A549 (cell line): ENCODE results near the gene SCYL1. TPM values are rescaled to one million over a fixed set of nuclear protein-coding genes. Genes with fewer than 3 reads are reported as not detected.

ENCODE experiments used
- CEBPB ChIP-seq, 2 experiments: fragments of >200 bp in 1 of 2; sonication (Bioruptor Twin) in 1 of 2; formaldehyde crosslinking in 1 of 2; IDR thresholded peaks; 2 replicates each; pipeline ENCODE4 v1.6.1; 2012 to 2016
- EHMT2 ChIP-seq: fragments of 200-600 bp; sonication (generic); IDR thresholded peaks from 2 replicates; pipeline ENCODE4 v1.6.1; 2016; ENCODE audit warnings: antibody characterized with exemption, low read depth, mild to moderate bottlenecking, moderate library complexity
- ESRRA ChIP-seq: fragments of 150-350 bp; IDR thresholded peaks from 2 replicates; pipeline ENCODE4 v1.6.1; 2014; ENCODE audit warnings: mild to moderate bottlenecking, low read length, borderline replicate concordance
- FOSB ChIP-seq: fragments of 250-450 bp; sonication (Bioruptor Pico); IDR thresholded peaks from 2 replicates; pipeline ENCODE4 v1.5.0; 2020; ENCODE audit warnings: mild to moderate bottlenecking, moderate library complexity
- FOSL2 ChIP-seq, 2 experiments: fragments of 450-650 bp in 1 of 2; fragments of >200 bp in 1 of 2; sonication (Bioruptor Twin) in 1 of 2; formaldehyde crosslinking; IDR thresholded peaks; 2 replicates each; pipeline versions ENCODE4 v1.5.0 to v1.6.1; 2016 to 2020; ENCODE audit warnings: mild to moderate bottlenecking in 1 of 2, moderate library complexity in 1 of 2
- GATA3 ChIP-seq: IDR thresholded peaks from 2 replicates; pipeline ENCODE4 v1.6.1; 2012; ENCODE audit warnings: borderline replicate concordance
- HDAC2 ChIP-seq: fragments of 200-600 bp; sonication (generic); IDR thresholded peaks from 2 replicates; pipeline ENCODE4 v1.6.1; 2016
- HEYL ChIP-seq: fragments of 250-450 bp; sonication (Bioruptor Pico); IDR thresholded peaks from 2 replicates; pipeline ENCODE4 v1.8.0; 2021; ENCODE audit warnings: mild to moderate bottlenecking, moderate library complexity
- HOXA7 ChIP-seq: fragments of 250-450 bp; sonication (Bioruptor Pico); IDR thresholded peaks from 2 replicates; pipeline ENCODE4 v1.5.0; 2020; ENCODE audit warnings: mild to moderate bottlenecking, moderate library complexity
- HOXB13 ChIP-seq: fragments of 250-450 bp; sonication (Bioruptor Pico); IDR thresholded peaks from 2 replicates; pipeline ENCODE4 v1.5.0; 2020; ENCODE audit warnings: low read depth, mild to moderate bottlenecking, moderate library complexity
- JUNB ChIP-seq: fragments of >200 bp; sonication (Bioruptor Twin); formaldehyde crosslinking; IDR thresholded peaks from 2 replicates; pipeline ENCODE4 v1.6.1; 2016
- KDM1A ChIP-seq: fragments of 200-600 bp; sonication (generic); IDR thresholded peaks from 2 replicates; pipeline ENCODE4 v1.6.1; 2016; ENCODE audit warnings: low read depth, mild to moderate bottlenecking
- MYC ChIP-seq: IDR thresholded peaks from 2 replicates; pipeline ENCODE4 v1.6.1; 2012; ENCODE audit warnings: mild to moderate bottlenecking, inconsistent platforms, low read length, improper control_type of control experiment, borderline replicate concordance
- POLR2A ChIP-seq: IDR thresholded peaks from 2 replicates; pipeline ENCODE4 v1.6.1; 2012; ENCODE audit warnings: mild to moderate bottlenecking, low read length
- RNF2 ChIP-seq: fragments of 200-600 bp; sonication (generic); IDR thresholded peaks from 2 replicates; pipeline ENCODE4 v1.6.1; 2016; ENCODE audit warnings: low read depth, mild to moderate bottlenecking, antibody characterized with exemption, moderate library complexity, borderline replicate concordance
- SMC3 ChIP-seq: fragments of >200 bp; sonication (Bioruptor Twin); formaldehyde crosslinking; IDR thresholded peaks from 3 replicates; pipeline ENCODE4 v1.6.1; 2018; ENCODE audit warnings: inconsistent platforms
- SREBF2 ChIP-seq: fragments of 450-650 bp; IDR thresholded peaks from 2 replicates; pipeline ENCODE4 v1.6.1; 2014; ENCODE audit warnings: mild to moderate bottlenecking, moderate library complexity
- TFCP2L1 ChIP-seq: fragments of 250-450 bp; sonication (Bioruptor Pico); IDR thresholded peaks from 2 replicates; pipeline ENCODE4 v1.5.0; 2021; ENCODE audit warnings: mild to moderate bottlenecking
- TP53 ChIP-seq: fragments of 250-450 bp; sonication (Bioruptor Pico); IDR thresholded peaks from 2 replicates; pipeline ENCODE4 v1.5.0; 2021; ENCODE audit warnings: mild to moderate bottlenecking, moderate library complexity
- ZFP36 ChIP-seq: fragments of 450-650 bp; IDR thresholded peaks from 2 replicates; pipeline ENCODE4 v1.6.1; 2014; ENCODE audit warnings: borderline replicate concordance; ENCODE audit not compliant: partially characterized antibody
- polyA plus RNA-seq, 4 experiments: library from polyadenylated mRNA; depleted of rRNA in 3 of 4; stranded (reverse); fragments of >200 nt; fragmentation: RNase III in 1 of 4; extraction: RNeasy Plus Mini Kit Qiagen cat#74134 plus additional on column Dnase treatment in 1 of 4; gene quantifications; 2 replicates in 3 of 4; 3 replicates in 1 of 4; pipeline ENCODE4 v1.2.3, GENCODE V29; 2011 to 2017
- TF ChIP-seq, protein P1 (sequence below): fragments of >200 bp; sonication (Bioruptor Twin); formaldehyde crosslinking; IDR thresholded peaks from 3 replicates; pipeline ENCODE4 v1.5.1; 2016
- TF ChIP-seq, protein P2 (sequence below): fragments of 150-350 bp; IDR thresholded peaks from 2 replicates; pipeline ENCODE4 v1.6.1; 2014; ENCODE audit warnings: low read depth, mild to moderate bottlenecking, low read length
- TF ChIP-seq, protein P3 (sequence below): IDR thresholded peaks from 2 replicates; pipeline ENCODE4 v1.6.1; 2012
- TF ChIP-seq, protein P4 (sequence below): fragments of 250-450 bp; sonication (Bioruptor Pico); IDR thresholded peaks from 2 replicates; pipeline ENCODE4 v1.5.0; 2021; ENCODE audit warnings: mild to moderate bottlenecking, moderate library complexity, borderline replicate concordance

SCYL1 gene
- polyA plus RNA-seq, 2 of the 4 experiments (the other 2 are of a cell fraction): 30.8 to 46.8 TPM

DNA sequence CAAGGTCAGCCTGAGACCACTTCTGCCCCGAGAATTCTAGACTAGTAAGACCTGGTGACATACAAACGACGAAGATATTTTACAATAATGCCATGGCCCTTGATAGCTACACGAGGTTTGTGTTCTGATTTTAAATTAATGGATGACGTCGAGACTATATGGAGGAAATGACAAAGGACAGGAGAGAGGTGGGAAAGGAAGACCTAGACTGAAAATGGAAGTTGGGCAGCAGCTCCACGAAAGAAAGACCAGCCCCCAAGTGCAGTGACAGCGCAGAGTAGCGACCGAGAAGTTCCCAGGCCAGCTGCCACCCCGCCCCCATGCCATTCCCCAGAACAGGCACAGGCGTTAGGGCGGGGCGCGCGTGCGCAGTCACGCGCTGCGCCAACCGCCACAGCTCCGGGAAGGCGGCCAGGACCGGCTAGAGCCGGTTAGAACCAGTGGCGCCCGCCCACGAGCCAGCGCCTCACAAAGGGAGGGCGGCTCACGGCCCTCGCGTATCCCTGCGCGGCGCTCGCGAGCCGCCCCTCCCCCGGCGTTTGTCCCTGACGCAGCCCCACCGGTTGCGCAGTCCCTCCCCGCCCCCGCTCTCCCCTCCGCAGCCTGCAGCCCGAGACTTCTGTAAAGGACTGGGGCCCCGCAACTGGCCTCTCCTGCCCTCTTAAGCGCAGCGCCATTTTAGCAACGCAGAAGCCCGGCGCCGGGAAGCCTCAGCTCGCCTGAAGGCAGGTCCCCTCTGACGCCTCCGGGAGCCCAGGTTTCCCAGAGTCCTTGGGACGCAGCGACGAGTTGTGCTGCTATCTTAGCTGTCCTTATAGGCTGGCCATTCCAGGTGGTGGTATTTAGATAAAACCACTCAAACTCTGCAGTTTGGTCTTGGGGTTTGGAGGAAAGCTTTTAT, 27.5 kb upstream of the SCYL1 start (continued):
- TF ChIP-seq JUNB: 0 out of 2 replicates have a peak, but pooled peaks have one; percentile 24
- TF ChIP-seq, protein P1, sequence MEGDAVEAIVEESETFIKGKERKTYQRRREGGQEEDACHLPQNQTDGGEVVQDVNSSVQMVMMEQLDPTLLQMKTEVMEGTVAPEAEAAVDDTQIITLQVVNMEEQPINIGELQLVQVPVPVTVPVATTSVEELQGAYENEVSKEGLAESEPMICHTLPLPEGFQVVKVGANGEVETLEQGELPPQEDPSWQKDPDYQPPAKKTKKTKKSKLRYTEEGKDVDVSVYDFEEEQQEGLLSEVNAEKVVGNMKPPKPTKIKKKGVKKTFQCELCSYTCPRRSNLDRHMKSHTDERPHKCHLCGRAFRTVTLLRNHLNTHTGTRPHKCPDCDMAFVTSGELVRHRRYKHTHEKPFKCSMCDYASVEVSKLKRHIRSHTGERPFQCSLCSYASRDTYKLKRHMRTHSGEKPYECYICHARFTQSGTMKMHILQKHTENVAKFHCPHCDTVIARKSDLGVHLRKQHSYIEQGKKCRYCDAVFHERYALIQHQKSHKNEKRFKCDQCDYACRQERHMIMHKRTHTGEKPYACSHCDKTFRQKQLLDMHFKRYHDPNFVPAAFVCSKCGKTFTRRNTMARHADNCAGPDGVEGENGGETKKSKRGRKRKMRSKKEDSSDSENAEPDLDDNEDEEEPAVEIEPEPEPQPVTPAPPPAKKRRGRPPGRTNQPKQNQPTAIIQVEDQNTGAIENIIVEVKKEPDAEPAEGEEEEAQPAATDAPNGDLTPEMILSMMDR: no peak
- TF ChIP-seq MYC: 0 out of 2 replicates have a peak, but pooled peaks have one; percentile 17
- TF ChIP-seq, protein P2, sequence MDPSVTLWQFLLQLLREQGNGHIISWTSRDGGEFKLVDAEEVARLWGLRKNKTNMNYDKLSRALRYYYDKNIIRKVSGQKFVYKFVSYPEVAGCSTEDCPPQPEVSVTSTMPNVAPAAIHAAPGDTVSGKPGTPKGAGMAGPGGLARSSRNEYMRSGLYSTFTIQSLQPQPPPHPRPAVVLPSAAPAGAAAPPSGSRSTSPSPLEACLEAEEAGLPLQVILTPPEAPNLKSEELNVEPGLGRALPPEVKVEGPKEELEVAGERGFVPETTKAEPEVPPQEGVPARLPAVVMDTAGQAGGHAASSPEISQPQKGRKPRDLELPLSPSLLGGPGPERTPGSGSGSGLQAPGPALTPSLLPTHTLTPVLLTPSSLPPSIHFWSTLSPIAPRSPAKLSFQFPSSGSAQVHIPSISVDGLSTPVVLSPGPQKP: no peak
- no peak; the same call in 1 of the 2 replicates for TF ChIP-seq HOXA7 (CRISPR knock-in tag)
- peak; percentile 8; the same call in 1 of the 2 replicates for TF ChIP-seq FOSB (CRISPR knock-in tag)
- TF ChIP-seq, protein P3, sequence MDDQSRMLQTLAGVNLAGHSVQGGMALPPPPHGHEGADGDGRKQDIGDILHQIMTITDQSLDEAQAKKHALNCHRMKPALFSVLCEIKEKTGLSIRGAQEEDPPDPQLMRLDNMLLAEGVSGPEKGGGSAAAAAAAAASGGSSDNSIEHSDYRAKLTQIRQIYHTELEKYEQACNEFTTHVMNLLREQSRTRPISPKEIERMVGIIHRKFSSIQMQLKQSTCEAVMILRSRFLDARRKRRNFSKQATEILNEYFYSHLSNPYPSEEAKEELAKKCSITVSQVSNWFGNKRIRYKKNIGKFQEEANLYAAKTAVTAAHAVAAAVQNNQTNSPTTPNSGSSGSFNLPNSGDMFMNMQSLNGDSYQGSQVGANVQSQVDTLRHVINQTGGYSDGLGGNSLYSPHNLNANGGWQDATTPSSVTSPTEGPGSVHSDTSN: peak; percentile 77; the same call in 1 of the 2 replicates
- TF ChIP-seq TFCP2L1 (CRISPR knock-in tag): peak; percentile 55; the same call in 1 of the 2 replicates
- TF ChIP-seq KDM1A: no peak
- TF ChIP-seq RNF2: no peak
- TF ChIP-seq TP53 (CRISPR knock-in tag): no peak; the same call in 1 of the 2 replicates
- no peak for TF ChIP-seq ZFP36
- TF ChIP-seq HOXB13: peak; percentile 79
- peak; percentile 62; the same call in 2 of the 3 replicates for TF ChIP-seq SMC3
- TF ChIP-seq HDAC2: no peak
- no peak for TF ChIP-seq SREBF2
- TF ChIP-seq FOSL2 (IDR thresholded peaks at IDR 0.05): no peak
- peak; percentile 58 for TF ChIP-seq FOSL2 (CRISPR knock-in tag; IDR thresholded peaks at IDR 0.05)
- 0 out of 2 replicates have a peak, but pooled peaks have one; percentile 13 for TF ChIP-seq POLR2A
- TF ChIP-seq HEYL (CRISPR knock-in tag): no peak
- TF ChIP-seq, protein P4, sequence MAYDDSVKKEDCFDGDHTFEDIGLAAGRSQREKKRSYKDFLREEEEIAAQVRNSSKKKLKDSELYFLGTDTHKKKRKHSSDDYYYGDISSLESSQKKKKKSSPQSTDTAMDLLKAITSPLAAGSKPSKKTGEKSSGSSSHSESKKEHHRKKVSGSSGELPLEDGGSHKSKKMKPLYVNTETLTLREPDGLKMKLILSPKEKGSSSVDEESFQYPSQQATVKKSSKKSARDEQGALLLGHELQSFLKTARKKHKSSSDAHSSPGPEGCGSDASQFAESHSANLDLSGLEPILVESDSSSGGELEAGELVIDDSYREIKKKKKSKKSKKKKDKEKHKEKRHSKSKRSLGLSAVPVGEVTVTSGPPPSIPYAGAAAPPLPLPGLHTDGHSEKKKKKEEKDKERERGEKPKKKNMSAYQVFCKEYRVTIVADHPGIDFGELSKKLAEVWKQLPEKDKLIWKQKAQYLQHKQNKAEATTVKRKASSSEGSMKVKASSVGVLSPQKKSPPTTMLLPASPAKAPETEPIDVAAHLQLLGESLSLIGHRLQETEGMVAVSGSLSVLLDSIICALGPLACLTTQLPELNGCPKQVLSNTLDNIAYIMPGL (CRISPR knock-in tag): no peak
- TF ChIP-seq GATA3: peak; percentile 63
- TF ChIP-seq CEBPB (IDR thresholded peaks at IDR 0.05): peak; percentile 61 to 86; a peak in 3 of 4 replicates
- TF ChIP-seq EHMT2: no peak
- TF ChIP-seq ESRRA: no peak
